GM21825 (cell line): ENCODE data around the gene KLHDC4.
A peak's percentile ranks its signal among the peaks of the same experiment; 100 is the strongest.
"Not testable (repeated sequence)": the region's sequence is repeated elsewhere in the genome, so short reads cannot be mapped to it uniquely, and the experiment has no call there.

Experiments
- ATAC-seq: cut with Tn5 transposase; IDR thresholded peaks from one replicate; pipeline ENCODE4 v1.9.1; 2021; ENCODE audit warnings: mild to moderate bottlenecking, moderate library complexity; ENCODE audit not compliant: unreplicated experiment

KLHDC4 gene

GRCh38 chr16:87687126-87687910 lies 78.5 kb downstream of the KLHDC4 start:
- ATAC-seq: no peak

GRCh38 chr16:87686697-87687096 lies 79.1 kb downstream of the KLHDC4 start:
- ATAC-seq: no peak

DNA sequence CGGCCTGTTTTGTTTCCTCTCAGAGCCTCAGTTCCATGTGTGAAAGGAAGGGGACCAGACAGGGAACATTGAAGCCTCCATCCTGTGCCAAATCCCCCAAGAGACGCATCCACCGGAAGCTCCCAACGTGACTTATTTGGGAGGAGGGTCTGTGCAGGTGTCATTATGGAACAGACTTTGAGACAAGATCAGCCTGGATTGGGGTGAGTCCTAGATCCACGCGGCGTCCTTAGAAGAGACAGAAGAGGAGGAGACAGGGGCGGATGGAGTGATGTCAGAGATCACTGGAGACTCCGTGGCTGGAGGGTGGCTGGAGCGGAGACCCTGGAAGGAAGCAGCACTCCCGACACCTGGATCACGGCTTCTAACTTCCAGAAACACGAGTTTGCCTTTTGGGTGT lies 80.0 kb downstream of the KLHDC4 start:
- ATAC-seq: no peak

- ATAC-seq: no peak
These were observed 80.4 kb downstream of the KLHDC4 start for GRCh38 chr16:87685405-87685755.

DNA sequence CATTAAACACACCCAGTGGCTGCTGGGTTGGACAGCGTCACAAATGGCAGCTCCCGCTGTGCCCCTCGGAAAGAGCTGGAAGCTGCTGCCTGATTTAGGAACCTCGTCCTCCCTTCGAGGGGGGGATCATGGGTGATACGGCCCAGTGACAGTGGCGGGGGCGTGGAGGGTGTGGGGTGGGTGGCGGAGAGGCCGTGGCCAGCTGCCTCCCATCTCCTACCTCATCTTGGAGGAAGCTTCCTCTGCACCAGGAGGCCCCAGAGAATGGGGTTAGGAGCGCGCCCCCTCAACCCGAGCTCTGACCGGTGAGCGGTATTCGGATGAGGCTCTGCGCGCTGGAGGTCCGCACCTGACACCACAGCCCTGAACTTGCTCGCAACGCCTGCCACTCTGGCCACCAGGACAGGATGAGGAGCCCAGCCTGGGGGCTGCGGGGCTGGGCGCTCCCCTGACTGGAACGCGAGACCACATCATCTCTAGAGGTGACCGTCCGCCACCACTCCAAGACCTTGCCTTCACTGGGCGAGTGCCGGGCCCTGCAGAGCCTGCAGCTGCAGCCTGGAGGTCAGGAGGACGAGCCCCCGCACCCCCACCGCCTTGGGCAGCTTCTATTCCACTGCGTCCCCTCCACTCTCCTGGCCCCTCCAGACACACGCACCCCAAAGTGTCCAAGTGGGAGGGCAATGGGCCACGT lies 80.9 kb downstream of the KLHDC4 start:
- no peak for ATAC-seq

- ATAC-seq: no peak
These were observed 81.6 kb downstream of the KLHDC4 start for GRCh38 chr16:87684106-87684677.

GRCh38 chr16:87682852-87683399 lies 82.9 kb downstream of the KLHDC4 start:
- no peak for ATAC-seq

- ATAC-seq: no peak
These were observed 83.7 kb downstream of the KLHDC4 start for GRCh38 chr16:87681981-87682570.

DNA sequence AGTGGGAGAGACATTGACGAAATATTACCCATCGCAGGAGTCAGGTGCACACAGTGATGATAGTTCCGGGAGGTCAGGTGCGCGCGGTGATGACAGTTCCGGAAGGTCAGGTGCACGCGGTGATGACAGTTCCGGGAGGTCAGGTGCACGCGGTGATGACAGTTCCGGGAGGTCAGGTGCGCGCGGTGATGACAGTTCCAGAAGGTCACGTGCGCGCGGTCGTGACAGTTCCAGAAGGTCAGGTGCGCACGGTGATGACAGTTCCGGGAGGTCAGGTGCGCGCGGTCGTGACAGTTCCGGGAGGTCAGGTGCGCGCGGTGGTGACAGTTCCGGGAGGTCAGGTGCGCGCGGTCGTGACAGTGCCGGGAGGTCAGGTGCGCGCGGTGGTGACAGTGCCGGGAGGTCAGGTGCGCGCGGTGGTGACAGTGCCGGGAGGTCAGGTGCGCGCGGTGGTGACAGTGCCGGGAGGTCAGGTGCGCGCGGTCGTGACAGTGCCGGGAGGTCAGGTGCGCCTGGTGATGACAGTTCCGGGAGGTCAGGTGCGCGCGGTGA lies 84.7 kb downstream of the KLHDC4 start:
- not testable (repeated sequence) for ATAC-seq

DNA sequence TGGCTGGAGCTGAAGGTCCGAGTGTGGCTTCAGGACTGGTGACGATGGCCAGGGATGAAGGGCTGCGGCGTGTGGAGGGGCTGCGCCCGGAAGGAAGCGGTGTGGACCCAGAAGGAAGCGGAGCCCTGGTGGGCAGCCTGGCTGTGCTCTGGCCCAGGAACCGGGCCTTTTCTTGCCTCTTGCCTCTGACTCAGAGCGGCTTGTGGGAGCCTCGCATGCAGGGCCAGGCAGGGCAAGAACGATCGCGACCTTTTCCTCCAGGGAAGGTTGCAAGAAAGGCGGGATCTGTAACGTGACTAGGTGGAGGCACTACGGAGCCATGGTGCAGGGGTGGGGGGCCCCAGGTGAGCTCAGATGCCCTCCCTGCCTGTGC lies 85.5 kb downstream of the KLHDC4 start:
- no peak for ATAC-seq

DNA sequence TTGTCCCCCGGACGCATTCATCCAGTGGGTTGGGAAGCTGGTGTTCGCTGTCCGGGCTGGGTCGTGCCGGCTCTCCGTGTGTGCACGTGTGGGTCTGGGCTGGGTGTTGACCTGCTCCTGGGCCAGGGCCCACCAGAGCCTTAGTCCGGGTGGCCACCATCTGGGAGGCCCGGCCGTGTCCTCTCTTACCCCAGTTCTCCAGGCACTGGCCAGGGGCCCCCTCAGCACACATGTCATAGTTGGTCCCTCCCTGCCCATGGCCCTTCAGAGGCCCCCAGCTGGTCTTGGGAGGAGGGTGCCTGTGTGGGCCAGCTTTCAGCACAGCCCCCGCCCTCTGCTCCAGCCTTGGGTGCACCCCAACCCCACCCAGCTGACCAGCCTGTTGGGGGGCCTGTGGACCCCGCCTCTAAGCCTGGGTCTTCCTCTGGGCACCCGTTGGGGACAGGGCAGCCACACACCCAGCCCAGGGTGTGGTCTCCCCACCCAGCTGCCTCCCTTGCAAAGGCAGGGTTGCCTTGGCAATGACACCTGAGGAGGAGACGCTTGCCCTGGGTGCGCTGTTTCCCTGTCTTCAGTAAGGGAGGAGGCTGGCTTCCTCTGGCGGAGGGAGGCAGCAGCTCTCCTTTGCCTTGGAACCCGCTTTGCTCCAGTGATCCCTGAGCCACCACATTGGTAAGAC lies 86.1 kb downstream of the KLHDC4 start:
- ATAC-seq: no peak

- ATAC-seq: no peak
These were observed 87.2 kb downstream of the KLHDC4 start for GRCh38 chr16:87678618-87679017.

DNA sequence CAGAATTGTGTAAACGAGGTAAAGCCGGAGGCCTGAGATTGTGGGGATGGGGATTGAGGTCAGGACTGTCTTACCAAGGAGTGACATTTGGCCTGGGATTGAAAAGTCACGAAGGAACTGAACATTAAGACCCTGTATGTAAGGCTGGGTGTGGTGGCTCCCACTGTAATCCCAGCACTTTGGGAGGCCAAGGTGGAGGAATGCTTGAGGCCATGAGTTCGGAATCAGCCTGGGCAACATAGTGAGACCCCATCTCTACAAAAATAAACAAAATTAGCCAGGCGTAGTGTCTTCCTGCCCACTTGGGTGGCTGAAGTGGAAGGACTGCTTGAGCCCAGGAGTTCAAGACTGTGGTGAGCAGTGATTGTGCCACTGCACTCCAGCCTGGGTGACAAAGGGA lies 88.0 kb downstream of the KLHDC4 start:
- no peak for ATAC-seq

- no peak for ATAC-seq
These were observed 90.6 kb downstream of the KLHDC4 start for GRCh38 chr16:87675111-87675719.

- ATAC-seq: no peak
These were observed 91.4 kb downstream of the KLHDC4 start for GRCh38 chr16:87674419-87674818.

- ATAC-seq: peak; percentile 60
These were observed 94.0 kb downstream of the KLHDC4 start for GRCh38 chr16:87671715-87672270.

DNA sequence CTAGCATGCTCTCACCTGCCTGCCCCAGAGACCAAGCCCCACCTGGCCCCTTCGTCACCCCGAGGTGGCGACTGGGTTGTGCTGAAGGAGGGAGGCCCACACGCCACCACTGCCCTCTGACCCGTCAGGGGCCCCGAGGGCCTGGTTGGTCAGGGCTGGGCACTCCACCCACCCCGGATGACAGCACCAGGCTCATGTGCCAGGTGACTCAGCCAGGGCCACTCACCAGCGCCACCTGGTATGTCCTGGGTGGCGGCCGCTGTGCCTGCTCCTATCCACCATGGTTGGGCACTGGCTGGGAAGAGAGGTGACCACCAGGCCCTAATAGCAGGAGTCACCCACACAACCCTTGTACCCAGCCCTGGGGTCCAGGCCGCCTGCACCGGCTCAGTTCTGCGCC lies 94.6 kb downstream of the KLHDC4 start:
- ATAC-seq: no peak

- no peak for ATAC-seq
These were observed 96.1 kb downstream of the KLHDC4 start for GRCh38 chr16:87669672-87670071.

DNA sequence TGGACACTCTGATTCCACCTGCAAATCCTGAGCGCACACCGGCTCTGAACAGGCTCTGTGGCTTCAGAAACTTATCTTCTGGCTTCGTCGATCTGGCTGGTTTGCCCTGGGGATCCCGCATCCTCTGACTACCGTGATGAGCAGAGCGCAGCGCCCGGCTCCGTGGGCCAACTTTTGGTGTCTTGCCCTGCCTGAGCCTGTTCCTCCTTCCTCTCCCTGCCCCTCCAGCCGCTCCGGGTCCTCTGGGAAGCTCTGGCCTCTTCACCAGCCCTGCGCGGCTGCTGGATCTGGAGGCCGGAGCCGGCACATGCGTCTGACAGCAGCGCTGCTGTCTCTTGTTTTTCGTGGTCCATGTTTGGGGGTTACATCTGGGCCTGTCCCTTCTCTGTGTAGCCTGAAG lies 97.8 kb downstream of the KLHDC4 start:
- no peak for ATAC-seq

DNA sequence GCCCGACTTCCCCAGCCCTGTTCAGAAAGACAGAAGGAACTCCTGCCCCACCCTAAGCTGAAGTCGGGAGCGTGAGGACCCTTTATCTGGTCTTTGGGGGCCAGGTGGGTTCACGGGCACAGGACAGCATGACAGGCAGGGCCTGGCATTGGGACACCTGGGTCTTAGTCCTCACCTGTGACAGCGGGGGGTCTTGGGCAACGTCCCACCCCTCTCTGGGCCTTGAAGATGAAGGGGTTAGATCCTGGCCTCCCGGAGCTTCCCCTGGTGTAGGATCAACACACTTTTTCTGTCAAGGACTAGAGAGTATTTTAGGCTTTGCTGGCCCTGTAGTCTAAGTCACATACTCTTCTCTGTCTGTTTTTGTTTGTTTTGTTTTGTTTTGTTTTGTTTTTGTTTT lies 98.3 kb downstream of the KLHDC4 start:
- no peak for ATAC-seq
